Mononuclear cell (primary cell): ENCODE measurements around the gene CD8B. TPM values are rescaled to one million over a fixed set of nuclear protein-coding genes. Genes with fewer than 3 reads are reported as not detected.

Experiments
- H3K27me3 ChIP-seq: 2 replicates; pipeline ENCODE4 v1.6.0; 2011; ENCODE audit warnings: low read length, control low read depth; ENCODE audit not compliant: insufficient read depth
- H3K4me1 ChIP-seq: 2 replicates; pipeline ENCODE4 v1.5.1; 2011; ENCODE audit warnings: mild to moderate bottlenecking, low read length, control low read depth; ENCODE audit not compliant: insufficient read depth
- H3K4me3 ChIP-seq: 2 replicates; pipeline ENCODE4 v1.5.1; 2011; ENCODE audit warnings: mild to moderate bottlenecking, low read length, moderate library complexity
- H3K9me3 ChIP-seq: 2 replicates; pipeline ENCODE4 v1.5.1; 2011; ENCODE audit warnings: low read depth, mild to moderate bottlenecking, control low read depth, low read length
- total RNA-seq: library from RNA; depleted of rRNA; stranded (reverse); fragments of >200 nt; gene quantifications from one replicate; pipeline ENCODE4 v1.2.3, GENCODE V29; 2012

Gene CD8B
- total RNA-seq, 1 donor: 41.9 TPM

- no peaks in the 10 kb centered on the region for H3K4me1 ChIP-seq
- no peaks in the 10 kb centered on the region for H3K9me3 ChIP-seq
- H3K4me3 ChIP-seq: no peak overlapping the region
- no peaks in the 10 kb centered on the region for H3K27me3 ChIP-seq
Measured at GRCh38 chr2:86821842-86822241, 39.8 kb downstream of the CD8B start.

GRCh38 chr2:86821306-86821705 is 40.4 kb downstream of the CD8B start:
- Histone ChIP-seq H3K9me3 (no peaks in the 10 kb centered on the region), H3K4me3 (no peak overlapping the region), H3K4me1 (no peaks in the 10 kb centered on the region), H3K27me3 (no peaks in the 10 kb centered on the region)

GRCh38 chr2:86818957-86819356 is 42.7 kb downstream of the CD8B start:
- H3K27me3 ChIP-seq: no peaks in the 10 kb centered on the region
- H3K4me3 ChIP-seq: no peak overlapping the region
- H3K4me1 ChIP-seq: peaks cover 4% of the 10 kb centered on the region
- H3K9me3 ChIP-seq: no peaks in the 10 kb centered on the region

GRCh38 chr2:86818114-86818801 is 43.4 kb downstream of the CD8B start:
- Histone ChIP-seq H3K4me3 (no peak overlapping the region), H3K9me3 (no peaks in the 10 kb centered on the region), H3K4me1 (peaks cover 4% of the 10 kb centered on the region), H3K27me3 (no peaks in the 10 kb centered on the region)

GRCh38 chr2:86815611-86816010 is 46.1 kb downstream of the CD8B start:
- Histone ChIP-seq H3K27me3 (peaks cover 4% of the 10 kb centered on the region), H3K4me3 (no peak overlapping the region), H3K4me1 (peaks cover 4% of the 10 kb centered on the region), H3K9me3 (no peaks in the 10 kb centered on the region)

- Histone ChIP-seq H3K4me3 (peak overlapping the region; percentile 31), H3K4me1 (peaks cover 31% of the 10 kb centered on the region), H3K9me3 (no peaks in the 10 kb centered on the region), H3K27me3 (peaks cover 40% of the 10 kb centered on the region)
Measured at GRCh38 chr2:86809481-86810121, 52.1 kb downstream of the CD8B start.

GRCh38 chr2:86808315-86809161 is 53.1 kb downstream of the CD8B start:
- H3K4me1 ChIP-seq: peaks cover 31% of the 10 kb centered on the region
- peaks cover 40% of the 10 kb centered on the region for H3K27me3 ChIP-seq
- peak overlapping the region; percentile 31 for H3K4me3 ChIP-seq
- no peaks in the 10 kb centered on the region for H3K9me3 ChIP-seq

GRCh38 chr2:86807468-86808275 is 54.0 kb downstream of the CD8B start:
- Histone ChIP-seq H3K4me1 (peaks cover 31% of the 10 kb centered on the region), H3K9me3 (no peaks in the 10 kb centered on the region), H3K4me3 (peak overlapping the region; percentile 27), H3K27me3 (peaks cover 40% of the 10 kb centered on the region)

- Histone ChIP-seq H3K9me3 (no peaks in the 10 kb centered on the region), H3K27me3 (peaks cover 40% of the 10 kb centered on the region), H3K4me3 (peak overlapping the region; percentile 27)
Measured at GRCh38 chr2:86807133-86807467, 54.6 kb downstream of the CD8B start.

GRCh38 chr2:86806059-86806857 is 55.4 kb downstream of the CD8B start:
- no peaks in the 10 kb centered on the region for H3K9me3 ChIP-seq
- H3K4me1 ChIP-seq: peaks cover 31% of the 10 kb centered on the region
- H3K27me3 ChIP-seq: peaks cover 37% of the 10 kb centered on the region
- no peak overlapping the region for H3K4me3 ChIP-seq

More at GRCh38 chr2:86807133-86807467, 54.6 kb downstream of the CD8B start:
- peaks cover 31% of the 10 kb centered on the region for H3K4me1 ChIP-seq

- Histone ChIP-seq H3K27me3 (no peaks in the 10 kb centered on the region), H3K4me1 (no peaks in the 10 kb centered on the region), H3K9me3 (peaks cover 10% of the 10 kb centered on the region), H3K4me3 (no peak overlapping the region)
Measured at GRCh38 chr2:86800856-86801567, 60.7 kb downstream of the CD8B start.

GRCh38 chr2:86794861-86795260 is 66.8 kb downstream of the CD8B start:
- H3K9me3 ChIP-seq: peaks cover 16% of the 10 kb centered on the region
- H3K27me3 ChIP-seq: peaks cover 32% of the 10 kb centered on the region
- no peak overlapping the region for H3K4me3 ChIP-seq
- peaks cover 40% of the 10 kb centered on the region for H3K4me1 ChIP-seq

- Histone ChIP-seq H3K9me3 (peaks cover 16% of the 10 kb centered on the region), H3K4me3 (no peak overlapping the region), H3K27me3 (peaks cover 41% of the 10 kb centered on the region), H3K4me1 (peaks cover 47% of the 10 kb centered on the region)
Measured at GRCh38 chr2:86793752-86794151, 67.9 kb downstream of the CD8B start.
